ENCODE measurements around the gene MBOAT1. TPM values are rescaled to one million over a fixed set of nuclear protein-coding genes. Genes with fewer than 3 reads are reported as not detected.

Gene MBOAT1
- polyA plus RNA-seq, 1 of the 3 experiments (the other 2 are of a cell fraction), result 3.0 TPM

DNA sequence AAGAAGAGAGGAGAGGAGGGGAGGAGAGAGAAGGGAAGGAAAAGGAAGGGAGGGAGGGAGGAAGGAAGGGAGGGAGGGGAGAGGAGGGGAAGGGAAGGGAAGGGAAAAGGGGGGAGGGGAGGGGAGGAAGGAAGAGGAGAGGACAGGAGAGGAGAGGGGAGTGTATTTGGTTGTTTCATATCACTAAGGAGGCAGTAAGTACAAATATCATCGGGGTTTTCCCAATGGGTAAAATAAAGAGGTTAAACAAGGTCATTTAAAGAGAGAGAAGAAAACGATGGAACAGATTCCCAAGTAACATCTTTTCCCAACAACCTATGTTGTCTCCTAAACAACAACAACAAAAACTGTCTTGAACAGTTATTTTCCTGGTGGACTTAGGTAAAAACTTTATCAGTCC, 43.6 kb downstream of the MBOAT1 start:
- Histone ChIP-seq H3K27ac (ENCODE audit: low read depth in 2 of 2, low read length in 1 of 2) (no peak overlapping the region), H3F3A (replicated peaks; ENCODE audit: insufficient read depth) (no peaks in the 10 kb centered on the region), H3K4me1 (ENCODE audit: control insufficient read depth in 1 of 2, insufficient read depth in 2 of 2, low read depth in 1 of 2, low read length in 1 of 2) (no peaks in the 10 kb centered on the region), H3K4me3 (ENCODE audit: low read depth in 2 of 2, low read length in 1 of 2) (no peak overlapping the region), H3K4me2 (no peak overlapping the region), H2AFZ (ENCODE audit: low read depth) (no peak overlapping the region), H3K36me3 (replicated peaks in 1 of 2; ENCODE audit: control insufficient read depth in 1 of 2, insufficient read depth in 2 of 2, low read length in 1 of 2) (no peaks in the 10 kb centered on the region), H3K79me2 (ENCODE audit: insufficient read depth) (no peaks in the 10 kb centered on the region), H3K9ac (no peak overlapping the region), H3K9me2 (no peaks in the 10 kb centered on the region), H3K9me3 (no peaks in the 10 kb centered on the region), H3K27me3 (ENCODE audit: insufficient read depth) (no peaks in the 10 kb centered on the region), H4K20me1 (ENCODE audit: insufficient read depth) (no peaks in the 10 kb centered on the region)
- ChIA-PET CTCF (interaction anchor here (0.8 kb wide), 1 partner anchor 43 kb away, joined by 4 read pairs; no protein-coding TSS in a partner anchor), POLR2A (no interaction called here)
- TF ChIP-seq EZH2phosphoT487 (IDR thresholded peaks at IDR 0.05; ENCODE audit: borderline replicate concordance, low read depth) (no peak), RFX5 (IDR thresholded peaks at IDR 0.05; ENCODE audit: low read length) (no peak), TEAD4 (IDR thresholded peaks at IDR 0.05; ENCODE audit: borderline replicate concordance, insufficient read depth) (no peak), EP300 (IDR thresholded peaks at IDR 0.05; ENCODE audit: borderline replicate concordance in 1 of 2, low read depth in 1 of 2, low read length in 1 of 2) (no peak), YY1 (IDR thresholded peaks at IDR 0.05; ENCODE audit: low read depth) (no peak), IRF3 (IDR thresholded peaks at IDR 0.05; ENCODE audit: low read depth, low read length) (no peak)
- no peak for DNase-seq
- 57% methylated on average over 2 of the region's 2 CpGs for WGBS (ENCODE audit: low lambda C conversion rate)

DNA sequence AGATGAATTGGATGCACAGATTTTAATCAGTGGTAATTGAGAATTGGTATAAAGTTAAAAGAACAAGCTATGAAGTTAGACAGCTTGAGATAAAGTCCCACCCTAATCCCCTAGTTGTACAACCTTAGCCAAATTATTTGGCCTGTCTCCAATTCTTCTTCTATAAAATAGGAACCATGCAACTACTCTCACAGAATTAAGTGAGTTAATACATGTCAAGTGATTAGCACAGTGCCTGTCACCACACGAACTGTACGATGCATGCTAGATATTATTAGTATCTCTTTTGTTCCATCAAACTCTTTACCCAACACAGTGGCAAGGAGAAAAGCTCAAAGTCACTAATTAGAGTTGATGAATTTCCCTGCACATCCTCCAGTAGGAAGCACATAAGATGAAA, 44.7 kb downstream of the MBOAT1 start:
- Histone ChIP-seq H3K9me3 (no peaks in the 10 kb centered on the region), H2AFZ (ENCODE audit: low read depth) (no peak overlapping the region), H3K27me3 (ENCODE audit: insufficient read depth) (no peaks in the 10 kb centered on the region), H3K4me1 (ENCODE audit: control insufficient read depth in 1 of 2, insufficient read depth in 2 of 2, low read depth in 1 of 2, low read length in 1 of 2) (no peaks in the 10 kb centered on the region), H3K4me3 (ENCODE audit: low read depth in 2 of 2, low read length in 1 of 2) (no peak overlapping the region), H4K20me1 (ENCODE audit: insufficient read depth) (no peaks in the 10 kb centered on the region), H3K9me2 (no peaks in the 10 kb centered on the region), H3K9ac (no peak overlapping the region), H3F3A (replicated peaks; ENCODE audit: insufficient read depth) (no peaks in the 10 kb centered on the region), H3K79me2 (ENCODE audit: insufficient read depth) (no peaks in the 10 kb centered on the region), H3K4me2 (no peak overlapping the region), H3K36me3 (replicated peaks in 1 of 2; ENCODE audit: control insufficient read depth in 1 of 2, insufficient read depth in 2 of 2, low read length in 1 of 2) (no peaks in the 10 kb centered on the region), H3K27ac (ENCODE audit: low read depth in 2 of 2, low read length in 1 of 2) (no peak overlapping the region)
- 86% methylated on average over 2 of the region's 2 CpGs for WGBS (ENCODE audit: low lambda C conversion rate)
- DNase-seq, result no peak
- TF ChIP-seq GATA2 (CRISPR knock-in tag; IDR thresholded peaks at IDR 0.05) (no peak), MXI1 (IDR thresholded peaks at IDR 0.05; ENCODE audit: low read depth, low read length) (no peak), EP300 (IDR thresholded peaks at IDR 0.05; ENCODE audit: borderline replicate concordance in 1 of 2, low read depth in 1 of 2, low read length in 1 of 2) (no peak), NRF1 (IDR thresholded peaks at IDR 0.05; ENCODE audit: low read depth, low read length) (no peak), EZH2phosphoT487 (IDR thresholded peaks at IDR 0.05; ENCODE audit: borderline replicate concordance, low read depth) (no peak), GABPA (IDR thresholded peaks at IDR 0.05; ENCODE audit: low read depth) (no peak), REST (IDR thresholded peaks at IDR 0.05; ENCODE audit: low read depth, low read length) (no peak), MEF2A (IDR thresholded peaks at IDR 0.05; ENCODE audit: borderline replicate concordance, low read depth) (no peak), FOSL2 (IDR thresholded peaks at IDR 0.05; ENCODE audit: borderline replicate concordance, low read depth) (no peak)
- ChIA-PET CTCF (interaction anchor here (0.8 to 1.0 kb wide), 2 partner anchors 41 to 76 kb away, joined by 3 to 4 read pairs; no protein-coding TSS in a partner anchor), POLR2A (no interaction called here)

Data from SK-N-SH (cell line).